Central memory CD4-positive, alpha-beta T cell (primary cell): ENCODE measurements around the gene NRDC.

Source experiments
- DNase-seq: peaks from one replicate; pipeline ENCODE4 v3.0.0; 2022
- total RNA-seq, 3 experiments: gene quantifications; one replicate each; lab custom pipeline; 2026; lab: John Stamatoyannopoulos, UW

NRDC gene, protein sequence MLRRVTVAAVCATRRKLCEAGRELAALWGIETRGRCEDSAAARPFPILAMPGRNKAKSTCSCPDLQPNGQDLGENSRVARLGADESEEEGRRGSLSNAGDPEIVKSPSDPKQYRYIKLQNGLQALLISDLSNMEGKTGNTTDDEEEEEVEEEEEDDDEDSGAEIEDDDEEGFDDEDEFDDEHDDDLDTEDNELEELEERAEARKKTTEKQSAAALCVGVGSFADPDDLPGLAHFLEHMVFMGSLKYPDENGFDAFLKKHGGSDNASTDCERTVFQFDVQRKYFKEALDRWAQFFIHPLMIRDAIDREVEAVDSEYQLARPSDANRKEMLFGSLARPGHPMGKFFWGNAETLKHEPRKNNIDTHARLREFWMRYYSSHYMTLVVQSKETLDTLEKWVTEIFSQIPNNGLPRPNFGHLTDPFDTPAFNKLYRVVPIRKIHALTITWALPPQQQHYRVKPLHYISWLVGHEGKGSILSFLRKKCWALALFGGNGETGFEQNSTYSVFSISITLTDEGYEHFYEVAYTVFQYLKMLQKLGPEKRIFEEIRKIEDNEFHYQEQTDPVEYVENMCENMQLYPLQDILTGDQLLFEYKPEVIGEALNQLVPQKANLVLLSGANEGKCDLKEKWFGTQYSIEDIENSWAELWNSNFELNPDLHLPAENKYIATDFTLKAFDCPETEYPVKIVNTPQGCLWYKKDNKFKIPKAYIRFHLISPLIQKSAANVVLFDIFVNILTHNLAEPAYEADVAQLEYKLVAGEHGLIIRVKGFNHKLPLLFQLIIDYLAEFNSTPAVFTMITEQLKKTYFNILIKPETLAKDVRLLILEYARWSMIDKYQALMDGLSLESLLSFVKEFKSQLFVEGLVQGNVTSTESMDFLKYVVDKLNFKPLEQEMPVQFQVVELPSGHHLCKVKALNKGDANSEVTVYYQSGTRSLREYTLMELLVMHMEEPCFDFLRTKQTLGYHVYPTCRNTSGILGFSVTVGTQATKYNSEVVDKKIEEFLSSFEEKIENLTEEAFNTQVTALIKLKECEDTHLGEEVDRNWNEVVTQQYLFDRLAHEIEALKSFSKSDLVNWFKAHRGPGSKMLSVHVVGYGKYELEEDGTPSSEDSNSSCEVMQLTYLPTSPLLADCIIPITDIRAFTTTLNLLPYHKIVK
- 161 to 195 (median 164) reads per million in 3 experiments for total RNA-seq

DNA sequence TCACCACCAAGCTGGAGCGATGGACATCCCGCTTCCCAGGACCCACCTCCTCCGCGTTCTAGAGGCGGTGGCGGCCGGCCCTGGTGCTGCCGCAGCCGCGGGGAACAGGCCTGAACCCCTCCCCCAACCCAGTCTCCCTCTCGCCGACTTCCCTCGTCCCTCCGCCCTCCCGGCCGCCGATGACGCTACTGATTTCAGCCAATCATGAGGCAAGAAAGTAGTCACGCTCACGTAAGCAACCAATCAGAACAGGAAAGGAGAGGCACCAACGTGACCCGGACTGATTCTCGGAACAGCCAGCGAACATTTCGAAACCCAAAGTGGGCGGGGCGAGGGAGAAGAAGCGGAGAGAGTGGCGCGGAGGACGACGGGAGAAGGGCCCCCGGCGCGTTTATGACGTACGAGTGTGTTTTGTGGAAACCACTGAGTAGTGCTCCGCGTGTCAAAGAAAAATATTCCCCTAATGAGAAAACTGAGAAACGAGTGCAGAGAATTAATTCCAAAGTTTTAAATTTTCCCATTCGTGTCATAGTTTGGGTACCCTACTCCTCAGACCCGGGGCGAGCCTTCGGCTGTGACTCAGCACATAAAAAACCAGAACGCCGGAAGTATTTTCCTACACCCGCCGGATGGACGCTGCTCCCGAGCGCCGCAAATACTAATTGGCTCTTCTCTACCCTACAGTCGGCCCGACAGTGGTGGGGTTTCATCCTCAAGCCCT is at the start of gene NRDC:
Gene NRDC (minus strand): TSS at position 112 of the 721 bp plus-strand sequence. CDS start 112 bp downstream, outside the sequence.
- peak; percentile 100 for DNase-seq

- DNase-seq: no peak
Observed at GRCh38 chr1:51927029-51927428, 48.5 kb upstream of the NRDC start.

GRCh38 chr1:51926171-51926812 is 47.8 kb upstream of the NRDC start:
- no peak for DNase-seq

- no peak for DNase-seq
Observed at GRCh38 chr1:51924455-51924854, 45.9 kb upstream of the NRDC start.

GRCh38 chr1:51922040-51922439 is 43.5 kb upstream of the NRDC start:
- no peak for DNase-seq

DNA sequence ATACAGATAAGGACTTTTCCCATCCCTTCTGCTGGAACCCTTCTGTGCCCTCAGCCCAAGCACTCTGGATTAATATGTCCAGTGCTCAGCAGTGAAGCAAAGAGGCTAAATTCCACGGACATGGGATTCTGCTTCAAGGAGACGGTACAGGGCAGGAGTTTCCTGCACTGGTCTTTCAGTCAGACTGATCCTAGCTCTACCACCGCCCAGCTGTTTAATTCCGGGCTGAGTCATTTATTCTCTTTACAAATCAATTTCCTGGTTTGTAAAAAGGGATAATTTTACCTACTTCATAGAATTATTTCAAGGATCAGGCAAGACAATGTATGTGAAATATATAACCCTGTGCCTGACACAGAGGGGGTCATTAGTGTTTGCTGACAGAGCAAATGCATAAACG is 41.6 kb upstream of the NRDC start:
- DNase-seq: no peak

DNA sequence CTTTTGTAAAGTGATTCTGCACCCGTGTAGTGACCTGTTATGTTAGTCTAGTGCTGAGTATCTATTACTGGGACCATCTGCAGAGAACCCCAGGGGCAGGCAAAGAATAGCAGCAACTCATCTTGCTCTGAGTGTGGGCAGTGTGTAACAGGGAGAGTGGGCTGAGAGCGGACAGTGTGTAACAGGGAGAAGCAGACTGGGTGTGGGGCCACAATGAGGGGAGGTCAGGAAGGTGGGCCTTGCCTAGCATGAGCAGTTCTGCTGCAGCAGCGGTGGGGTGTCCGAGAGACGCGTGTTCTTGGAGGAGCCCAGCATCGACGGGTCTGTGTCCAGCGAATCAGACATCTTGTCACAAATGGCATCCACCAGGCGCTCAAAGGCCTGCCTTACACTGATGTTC is 41.2 kb upstream of the NRDC start:
- no peak for DNase-seq

GRCh38 chr1:51916587-51917405 is 38.3 kb upstream of the NRDC start:
- DNase-seq: no peak

- DNase-seq: no peak
Observed at GRCh38 chr1:51915951-51916350, 37.4 kb upstream of the NRDC start.

GRCh38 chr1:51912881-51913280 is 34.4 kb upstream of the NRDC start:
- no peak for DNase-seq

GRCh38 chr1:51910221-51911000 is 31.9 kb upstream of the NRDC start:
- DNase-seq: no peak

GRCh38 chr1:51908499-51908898 is 30.0 kb upstream of the NRDC start:
- no peak for DNase-seq

- DNase-seq: no peak
Observed at GRCh38 chr1:51907079-51907702, 28.7 kb upstream of the NRDC start.

DNA sequence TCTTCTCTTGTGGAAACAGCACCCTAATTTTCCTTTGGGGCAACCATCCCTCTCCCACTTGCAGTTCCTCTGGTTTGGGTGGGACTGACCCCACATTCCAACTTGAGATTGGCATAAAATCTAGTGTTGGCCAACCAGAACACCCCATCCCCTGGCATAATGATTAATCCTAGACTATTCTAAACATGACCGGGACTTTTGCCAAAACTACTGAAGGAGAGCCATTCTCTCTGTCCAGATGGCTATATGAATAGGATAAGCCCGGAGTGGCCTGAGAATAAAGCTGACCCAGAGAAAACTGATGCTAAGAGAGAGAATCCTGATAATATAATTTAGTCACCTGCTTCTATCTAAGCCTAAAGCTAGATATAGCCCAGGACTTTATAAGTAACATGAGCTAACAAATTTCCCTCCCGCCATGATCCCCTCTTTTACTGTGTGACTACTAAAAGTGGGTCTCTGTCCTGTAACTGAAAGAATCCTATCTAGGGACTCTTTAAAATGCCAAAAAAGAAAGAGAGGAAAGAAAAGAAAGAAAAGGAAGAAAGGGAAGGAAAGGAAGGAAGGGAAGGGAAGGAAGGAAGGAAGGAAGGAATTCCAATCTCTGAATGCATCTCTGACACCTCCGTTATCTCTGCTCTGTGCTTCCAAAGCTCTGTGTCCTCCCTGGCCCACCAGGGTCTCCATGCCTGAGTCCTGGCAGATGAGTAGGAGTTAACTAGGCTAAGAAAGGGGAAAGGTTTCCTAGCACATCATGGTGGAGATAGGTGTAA is 28.0 kb upstream of the NRDC start:
- no peak for DNase-seq

- no peak for DNase-seq
Observed at GRCh38 chr1:51902456-51902855, 23.9 kb upstream of the NRDC start.

DNA sequence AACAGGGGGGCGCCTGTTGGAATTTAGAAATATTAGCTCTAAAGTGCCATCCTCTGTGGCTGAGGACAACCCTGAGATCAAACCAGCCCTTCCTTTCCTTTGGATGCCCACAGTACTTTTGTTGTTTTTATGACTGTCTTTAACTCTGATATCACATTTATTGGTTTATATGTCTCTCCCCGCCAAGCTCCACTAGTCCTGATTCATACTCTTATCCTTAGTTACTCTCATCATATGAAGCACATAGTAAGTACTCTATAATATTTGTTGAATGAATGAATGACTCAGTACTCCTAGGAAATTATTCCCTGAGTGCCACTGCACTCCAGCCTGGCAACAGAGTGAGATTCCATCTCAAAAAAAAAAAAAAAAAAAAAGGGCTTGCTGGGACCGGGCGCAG is 22.6 kb upstream of the NRDC start:
- no peak for DNase-seq

- DNase-seq: no peak
Observed at GRCh38 chr1:51899022-51899421, 20.5 kb upstream of the NRDC start.

- DNase-seq: no peak
Observed at GRCh38 chr1:51898090-51898734, 19.7 kb upstream of the NRDC start.

DNA sequence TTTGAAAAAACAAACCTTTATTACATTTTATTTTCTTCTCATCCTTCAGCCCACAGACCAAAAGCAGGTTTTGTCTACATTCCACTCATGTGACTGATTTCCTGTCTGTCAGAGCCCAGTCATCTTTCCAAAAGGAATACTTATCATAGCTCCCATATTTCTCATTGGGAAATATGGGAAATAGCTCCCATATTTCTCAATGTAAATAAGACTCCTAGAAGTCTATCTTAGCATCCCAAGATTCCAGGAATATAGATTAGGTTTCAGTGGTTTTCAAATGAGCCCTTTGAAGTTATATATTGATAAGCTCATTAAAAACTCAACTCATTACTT is 19.1 kb upstream of the NRDC start:
- no peak for DNase-seq
